Mammary epithelial cell (primary cell): Measurements from ENCODE around the gene TMEM240.

Source experiments
- CTCF ChIP-seq, 2 donors: IDR thresholded peaks in 1 of 2; conservative IDR thresholded peaks in 1 of 2; 2 replicates each; pipeline ENCODE4 v1.5.1; 2011 to 2012; ENCODE audit warnings: inconsistent platforms in 2 of 2, low read length in 2 of 2, mild to moderate bottlenecking in 2 of 2, control low read depth in 1 of 2, low read depth in 1 of 2; ENCODE audit not compliant: insufficient read depth in 1 of 2; ENCODE audit errors: extremely low read depth in 1 of 2
- EZH2 ChIP-seq: IDR thresholded peaks from 2 replicates; pipeline ENCODE4 v1.6.1; 2012; ENCODE audit warnings: low read length, inconsistent platforms, borderline replicate concordance

- no peak for TF ChIP-seq CTCF (conservative IDR thresholded peaks at IDR 0.05 in 1 of 2, IDR thresholded peaks at IDR 0.05 in 1 of 2; ENCODE audit: extremely low read depth in 1 of 2, insufficient read depth in 1 of 2, low read depth in 1 of 2, low read length in 2 of 2)
- TF ChIP-seq EZH2 = no peak
Observed at GRCh38 chr1:1548591-1548990, 8.2 kb upstream of the TMEM240 start.
